NB4 (cell line): ENCODE measurements around the gene NFASC.

Source experiments
- POLR2A ChIP-seq: IDR thresholded peaks from 2 replicates; pipeline ENCODE4 v1.6.1; 2011; ENCODE audit warnings: mild to moderate bottlenecking; ENCODE audit not compliant: insufficient read length; ENCODE audit errors: extremely low read depth
- TF ChIP-seq, protein P1 (sequence below): IDR thresholded peaks from one replicate; pipeline ENCODE4 v1.5.1; 2012; ENCODE audit warnings: low read depth, low read length
- TF ChIP-seq, protein P2 (sequence below): IDR thresholded peaks from 2 replicates; pipeline ENCODE4 v1.6.1; 2011; ENCODE audit warnings: low read depth, low read length

GRCh38 chr1:205037539-205037938 is 166.9 kb downstream of the NFASC start:
- no peak for TF ChIP-seq POLR2A
- TF ChIP-seq, protein P1, sequence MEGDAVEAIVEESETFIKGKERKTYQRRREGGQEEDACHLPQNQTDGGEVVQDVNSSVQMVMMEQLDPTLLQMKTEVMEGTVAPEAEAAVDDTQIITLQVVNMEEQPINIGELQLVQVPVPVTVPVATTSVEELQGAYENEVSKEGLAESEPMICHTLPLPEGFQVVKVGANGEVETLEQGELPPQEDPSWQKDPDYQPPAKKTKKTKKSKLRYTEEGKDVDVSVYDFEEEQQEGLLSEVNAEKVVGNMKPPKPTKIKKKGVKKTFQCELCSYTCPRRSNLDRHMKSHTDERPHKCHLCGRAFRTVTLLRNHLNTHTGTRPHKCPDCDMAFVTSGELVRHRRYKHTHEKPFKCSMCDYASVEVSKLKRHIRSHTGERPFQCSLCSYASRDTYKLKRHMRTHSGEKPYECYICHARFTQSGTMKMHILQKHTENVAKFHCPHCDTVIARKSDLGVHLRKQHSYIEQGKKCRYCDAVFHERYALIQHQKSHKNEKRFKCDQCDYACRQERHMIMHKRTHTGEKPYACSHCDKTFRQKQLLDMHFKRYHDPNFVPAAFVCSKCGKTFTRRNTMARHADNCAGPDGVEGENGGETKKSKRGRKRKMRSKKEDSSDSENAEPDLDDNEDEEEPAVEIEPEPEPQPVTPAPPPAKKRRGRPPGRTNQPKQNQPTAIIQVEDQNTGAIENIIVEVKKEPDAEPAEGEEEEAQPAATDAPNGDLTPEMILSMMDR = no peak
- TF ChIP-seq, protein P2, sequence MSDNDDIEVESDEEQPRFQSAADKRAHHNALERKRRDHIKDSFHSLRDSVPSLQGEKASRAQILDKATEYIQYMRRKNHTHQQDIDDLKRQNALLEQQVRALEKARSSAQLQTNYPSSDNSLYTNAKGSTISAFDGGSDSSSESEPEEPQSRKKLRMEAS = no peak
